SK-N-SH (cell line): ENCODE measurements around the gene CCSER1. TPM values are rescaled to one million over a fixed set of nuclear protein-coding genes. Genes with fewer than 3 reads are reported as not detected.

Experiments
- CTCF ChIA-PET: fragments of 300-600, 350-600 bp; formaldehyde crosslinking; extraction: SDS; loops from one replicate; lab custom pipeline; 2021; lab: Yijun Ruan, JAX
- POLR2A ChIA-PET: fragments of 350-600 bp; sonication (Branson Sonifier 250); formaldehyde crosslinking; extraction: SDS; loops from one replicate; lab custom pipeline; 2020; ENCODE audit warnings: antibody characterized with exemption, inconsistent platforms; lab: Yijun Ruan, JAX
- DNase-seq: peaks from one replicate; pipeline ENCODE4 v3.0.0; 2012
- H2AFZ ChIP-seq: fragments of 200-600 bp; sonication (generic); 2 replicates; pipeline ENCODE4 v1.8.1; 2016; ENCODE audit warnings: antibody characterized with exemption, mild to moderate bottlenecking, low read depth
- H3F3A ChIP-seq: fragments of 200-600 bp; sonication (generic); replicated peaks from 2 replicates; pipeline ENCODE3; 2016; ENCODE audit warnings: antibody characterized with exemption, mild to moderate bottlenecking; ENCODE audit not compliant: insufficient read depth
- H3K27ac ChIP-seq, 2 experiments: fragments of 200-500 bp in 1 of 2; fragments of 200-600 bp in 1 of 2; sonication (Bioruptor generic) in 1 of 2; sonication (generic), shearing (Covaris generic) in 1 of 2; 2 replicates each; pipeline versions ENCODE4 v1.5.1 to v1.6.1; 2014 to 2016; ENCODE audit warnings: low read depth in 2 of 2, inconsistent platforms in 1 of 2, low read length in 1 of 2, mild to moderate bottlenecking in 1 of 2, mixed read lengths in 1 of 2
- H3K27me3 ChIP-seq: fragments of 200-600 bp; sonication (generic), shearing (Covaris generic); 2 replicates; pipeline ENCODE4 v1.6.1; 2016; ENCODE audit warnings: mixed run types; ENCODE audit not compliant: insufficient read depth
- H3K36me3 ChIP-seq, 2 experiments: fragments of 200-500 bp in 1 of 2; fragments of 200-600 bp in 1 of 2; sonication (Bioruptor generic) in 1 of 2; sonication (generic) in 1 of 2; replicated peaks in 1 of 2; 2 replicates each; pipeline versions ENCODE3 to v1.5.1; 2014 to 2016; ENCODE audit warnings: low read length in 1 of 2, mild to moderate bottlenecking in 1 of 2; ENCODE audit not compliant: insufficient read depth in 2 of 2, control insufficient read depth in 1 of 2
- H3K4me1 ChIP-seq, 2 experiments: fragments of 200-500 bp in 1 of 2; fragments of 200-600 bp in 1 of 2; sonication (Bioruptor generic) in 1 of 2; sonication (generic), shearing (Covaris generic) in 1 of 2; 2 replicates each; pipeline versions ENCODE4 v1.5.1 to v1.6.1; 2014 to 2016; ENCODE audit warnings: low read depth in 1 of 2, low read length in 1 of 2, mixed run types in 1 of 2; ENCODE audit not compliant: insufficient read depth in 2 of 2, control insufficient read depth in 1 of 2
- H3K4me2 ChIP-seq: fragments of 200-600 bp; sonication (generic), shearing (Covaris generic); 2 replicates; pipeline ENCODE4 v1.6.1; 2017; ENCODE audit warnings: mixed run types
- H3K4me3 ChIP-seq, 2 experiments: fragments of 200-500 bp in 1 of 2; fragments of 200-600 bp in 1 of 2; sonication (Bioruptor generic) in 1 of 2; sonication (generic), shearing (Covaris generic) in 1 of 2; 2 replicates each; pipeline versions ENCODE4 v1.5.1 to v1.8.1; 2014 to 2016; ENCODE audit warnings: low read depth in 2 of 2, inconsistent platforms in 1 of 2, low read length in 1 of 2, mild to moderate bottlenecking in 1 of 2, mixed read lengths in 1 of 2, moderate library complexity in 1 of 2
- H3K79me2 ChIP-seq: fragments of 200-600 bp; sonication (generic); 2 replicates; pipeline ENCODE4 v1.8.1; 2017; ENCODE audit warnings: mild to moderate bottlenecking; ENCODE audit not compliant: insufficient read depth
- H3K9ac ChIP-seq: fragments of 200-600 bp; sonication (generic); 2 replicates; pipeline ENCODE4 v1.6.1; 2017; ENCODE audit warnings: mixed run types
- H3K9me2 ChIP-seq: fragments of 200-600 bp; sonication (generic); 2 replicates; pipeline ENCODE4 v1.6.1; 2017; ENCODE audit warnings: mixed run types
- H3K9me3 ChIP-seq: fragments of 200-600 bp; sonication (generic); 2 replicates; pipeline ENCODE4 v1.6.1; 2017; ENCODE audit warnings: mixed run types, mild to moderate bottlenecking, moderate library complexity
- H4K20me1 ChIP-seq: fragments of 200-600 bp; sonication (generic); 2 replicates; pipeline ENCODE4 v1.6.1; 2017; ENCODE audit warnings: mild to moderate bottlenecking, mixed run types; ENCODE audit not compliant: insufficient read depth
- ELF1 ChIP-seq: IDR thresholded peaks from 2 replicates; pipeline ENCODE4 v1.4.0; 2012
- EZH2phosphoT487 ChIP-seq: fragments of 200-600 bp; sonication (generic); IDR thresholded peaks from 2 replicates; pipeline ENCODE4 v1.6.1; 2017; ENCODE audit warnings: low read depth, mixed run types, mild to moderate bottlenecking, antibody characterized with exemption, moderate library complexity, borderline replicate concordance
- FOXJ3 ChIP-seq: sonication (generic); formaldehyde crosslinking; IDR thresholded peaks from 2 replicates; pipeline ENCODE4 v1.5.1; 2020; ENCODE audit warnings: mild to moderate bottlenecking, missing genetic modification reagents
- FOXM1 ChIP-seq: IDR thresholded peaks from 2 replicates; pipeline ENCODE4 v1.4.0; 2012; ENCODE audit warnings: low read depth, mild to moderate bottlenecking
- GABPA ChIP-seq: IDR thresholded peaks from 2 replicates; pipeline ENCODE4 v1.4.0; 2012; ENCODE audit warnings: low read depth, mild to moderate bottlenecking
- JUND ChIP-seq: IDR thresholded peaks from 2 replicates; pipeline ENCODE4 v1.4.0; 2012
- MAX ChIP-seq: IDR thresholded peaks from 2 replicates; pipeline ENCODE4 v1.4.0; 2012; ENCODE audit warnings: low read depth
- MEF2A ChIP-seq: IDR thresholded peaks from 2 replicates; pipeline ENCODE4 v1.4.0; 2012; ENCODE audit warnings: low read depth, borderline replicate concordance
- MXI1 ChIP-seq: IDR thresholded peaks from 2 replicates; pipeline ENCODE4 v1.6.1; 2012; ENCODE audit warnings: mild to moderate bottlenecking, low read depth, low read length, improper control_type of control experiment
- TEAD4 ChIP-seq: IDR thresholded peaks from 2 replicates; pipeline ENCODE4 v1.4.0; 2012; ENCODE audit warnings: mild to moderate bottlenecking, borderline replicate concordance; ENCODE audit not compliant: insufficient read depth
- YY1 ChIP-seq: IDR thresholded peaks from 2 replicates; pipeline ENCODE4 v1.4.0; 2012; ENCODE audit warnings: low read depth, mild to moderate bottlenecking
- WGBS: methylation state at CpG from one replicate; pipeline ENCODE4 v1.1.6; 2017; ENCODE audit warnings: low lambda C conversion rate; 5-methylcytosine and 5-hydroxymethylcytosine counted together
- polyA plus RNA-seq, 3 experiments: library from polyadenylated mRNA; depleted of rRNA; stranded (reverse); fragments of >200 nt; gene quantifications; 2 replicates each; pipeline ENCODE4 v1.2.3, GENCODE V29; 2012
- TF ChIP-seq, protein P1 (sequence below): IDR thresholded peaks from 2 replicates; pipeline ENCODE4 v1.6.1; 2012; ENCODE audit warnings: mild to moderate bottlenecking, low read depth, low read length, moderate library complexity

Gene CCSER1
- polyA plus RNA-seq, 1 of the 3 experiments (the other 2 are of a cell fraction): 0.05 TPM

GRCh38 chr4:90130076-90130475, 2.9 kb downstream of the CCSER1 start:
- Histone ChIP-seq H3K4me1 (no peaks in the 10 kb centered on the region; a peak in 2 of 4 replicates), H3K4me2 (no peak overlapping the region), H3K79me2 (no peaks in the 10 kb centered on the region), H3K36me3 (no peaks in the 10 kb centered on the region), H3K9me3 (no peaks in the 10 kb centered on the region), H3K27me3 (peaks cover 11% of the 10 kb centered on the region), H2AFZ (no peak overlapping the region), H3K9me2 (no peaks in the 10 kb centered on the region), H3K9ac (no peak overlapping the region), H3F3A (no peaks in the 10 kb centered on the region), H3K4me3 (no peak overlapping the region), H3K27ac (no peak overlapping the region), H4K20me1 (no peaks in the 10 kb centered on the region)
- ChIA-PET POLR2A (no interaction called here), CTCF (no interaction called here)
- no peak for DNase-seq
- no peak for TF ChIP-seq JUND
- WGBS: 81% methylated on average over 5 of the region's 5 CpGs

DNA sequence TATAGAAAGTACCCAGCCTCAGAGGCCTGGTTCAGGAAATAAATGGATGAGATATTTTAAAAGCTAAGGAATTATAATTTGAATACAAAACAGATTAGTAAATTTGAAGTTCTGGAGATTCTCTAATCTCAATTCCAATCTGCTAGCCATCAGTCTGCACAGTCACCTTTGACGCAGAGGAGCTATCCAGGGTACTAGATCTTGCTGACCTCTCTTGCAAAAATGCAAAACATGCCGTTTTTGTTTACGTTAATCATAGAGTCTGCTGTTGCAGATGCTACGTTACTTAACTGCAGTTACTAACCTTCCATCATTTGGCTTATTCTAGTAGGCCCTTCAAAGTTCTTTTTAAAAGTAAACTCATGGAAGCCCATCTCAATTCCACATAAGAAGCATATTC, 10.4 kb downstream of the CCSER1 start:
- Histone ChIP-seq H4K20me1 (no peaks in the 10 kb centered on the region), H3K27me3 (no peaks in the 10 kb centered on the region), H2AFZ (no peak overlapping the region), H3K4me3 (no peak overlapping the region), H3K36me3 (no peaks in the 10 kb centered on the region), H3K79me2 (no peaks in the 10 kb centered on the region), H3K27ac (no peak overlapping the region), H3K9me3 (no peaks in the 10 kb centered on the region), H3F3A (no peaks in the 10 kb centered on the region), H3K9me2 (no peaks in the 10 kb centered on the region), H3K9ac (no peak overlapping the region), H3K4me2 (no peak overlapping the region), H3K4me1 (no peaks in the 10 kb centered on the region)
- ChIA-PET CTCF (interaction anchor here (0.6 to 1.5 kb wide), 2 partner anchors 9 to 156 kb away, joined by 3 to 6 read pairs; no protein-coding TSS in a partner anchor), POLR2A (no interaction called here)
- no peak for TF ChIP-seq JUND
- no peak for TF ChIP-seq MAX
- no peak for TF ChIP-seq TEAD4
- TF ChIP-seq, protein P1, sequence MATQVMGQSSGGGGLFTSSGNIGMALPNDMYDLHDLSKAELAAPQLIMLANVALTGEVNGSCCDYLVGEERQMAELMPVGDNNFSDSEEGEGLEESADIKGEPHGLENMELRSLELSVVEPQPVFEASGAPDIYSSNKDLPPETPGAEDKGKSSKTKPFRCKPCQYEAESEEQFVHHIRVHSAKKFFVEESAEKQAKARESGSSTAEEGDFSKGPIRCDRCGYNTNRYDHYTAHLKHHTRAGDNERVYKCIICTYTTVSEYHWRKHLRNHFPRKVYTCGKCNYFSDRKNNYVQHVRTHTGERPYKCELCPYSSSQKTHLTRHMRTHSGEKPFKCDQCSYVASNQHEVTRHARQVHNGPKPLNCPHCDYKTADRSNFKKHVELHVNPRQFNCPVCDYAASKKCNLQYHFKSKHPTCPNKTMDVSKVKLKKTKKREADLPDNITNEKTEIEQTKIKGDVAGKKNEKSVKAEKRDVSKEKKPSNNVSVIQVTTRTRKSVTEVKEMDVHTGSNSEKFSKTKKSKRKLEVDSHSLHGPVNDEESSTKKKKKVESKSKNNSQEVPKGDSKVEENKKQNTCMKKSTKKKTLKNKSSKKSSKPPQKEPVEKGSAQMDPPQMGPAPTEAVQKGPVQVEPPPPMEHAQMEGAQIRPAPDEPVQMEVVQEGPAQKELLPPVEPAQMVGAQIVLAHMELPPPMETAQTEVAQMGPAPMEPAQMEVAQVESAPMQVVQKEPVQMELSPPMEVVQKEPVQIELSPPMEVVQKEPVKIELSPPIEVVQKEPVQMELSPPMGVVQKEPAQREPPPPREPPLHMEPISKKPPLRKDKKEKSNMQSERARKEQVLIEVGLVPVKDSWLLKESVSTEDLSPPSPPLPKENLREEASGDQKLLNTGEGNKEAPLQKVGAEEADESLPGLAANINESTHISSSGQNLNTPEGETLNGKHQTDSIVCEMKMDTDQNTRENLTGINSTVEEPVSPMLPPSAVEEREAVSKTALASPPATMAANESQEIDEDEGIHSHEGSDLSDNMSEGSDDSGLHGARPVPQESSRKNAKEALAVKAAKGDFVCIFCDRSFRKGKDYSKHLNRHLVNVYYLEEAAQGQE: peak; percentile 88
- TF ChIP-seq MEF2A: no peak
- no peak for TF ChIP-seq FOXJ3
- TF ChIP-seq ELF1: no peak
- no peak for DNase-seq
- 78% methylated on average over 4 of the region's 4 CpGs for WGBS

DNA sequence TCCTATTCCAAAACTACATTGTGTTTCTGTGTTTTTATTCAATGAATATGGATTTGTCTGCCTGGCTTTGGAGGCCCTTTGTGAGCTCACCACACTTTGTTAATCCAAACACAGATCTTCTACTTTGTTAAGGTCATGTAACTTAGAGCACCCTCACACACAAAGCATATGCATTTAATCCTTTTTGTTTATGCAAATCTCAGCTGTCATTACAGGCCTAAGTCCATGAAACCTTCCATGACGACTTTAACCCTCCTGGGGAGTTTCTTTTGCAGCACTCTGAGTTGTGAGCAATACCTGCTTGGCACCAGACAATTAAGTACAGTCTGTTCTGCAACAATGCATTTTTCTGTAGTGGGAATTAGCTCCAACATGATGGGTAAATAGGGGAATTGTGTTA, 14.9 kb downstream of the CCSER1 start:
- Histone ChIP-seq H3K36me3 (no peaks in the 10 kb centered on the region), H2AFZ (no peak overlapping the region), H3K4me2 (no peak overlapping the region)
- no peak for DNase-seq
- TF ChIP-seq FOXM1 (no peak), MXI1 (no peak), YY1 (no peak), EZH2phosphoT487 (no peak), GABPA (no peak), ELF1 (no peak)
- TF ChIP-seq, all 33 proteins: peak for 0
- 29% methylated on average over 1 of the region's 1 CpG for WGBS
- Histone ChIP-seq H3K27me3 (no peaks in the 10 kb centered on the region), H3K9me2 (no peaks in the 10 kb centered on the region), H3K79me2 (no peaks in the 10 kb centered on the region), H3F3A (no peaks in the 10 kb centered on the region), H3K27ac (no peak overlapping the region), H3K4me3 (no peak overlapping the region), H3K9ac (no peak overlapping the region), H3K4me1 (no peaks in the 10 kb centered on the region; a peak in 1 of 4 replicates), H4K20me1 (no peaks in the 10 kb centered on the region), H3K9me3 (no peaks in the 10 kb centered on the region)
- CTCF ChIA-PET: interaction anchor here (0.7 kb wide), 1 partner anchor 293 kb away, joined by 3 read pairs; no protein-coding TSS in a partner anchor
- POLR2A ChIA-PET: no interaction called here
